Gastroesophageal sphincter (tissue), 3 donors: Measurements from ENCODE around the gene MYO3B.

Experiments
- POLR2A ChIP-seq, 2 donors: fragments of 450-650 bp; IDR thresholded peaks; one replicate each; pipeline ENCODE4 v1.6.1; 2017; ENCODE audit warnings: antibody characterized with exemption in 2 of 2, mild to moderate bottlenecking in 2 of 2, moderate library complexity in 1 of 2
- POLR2AphosphoS5 ChIP-seq: sonication (generic); formaldehyde crosslinking; IDR thresholded peaks from one replicate; pipeline ENCODE4 v1.6.1; 2017; ENCODE audit warnings: antibody characterized with exemption
- TF ChIP-seq, protein P1 (sequence below), 4 experiments: fragments of 200-600 bp in 2 of 4; fragments of 450-650 bp in 2 of 4; sonication (generic) in 1 of 4; IDR thresholded peaks; one replicate each; pipeline ENCODE4 v1.5.1; 2017 to 2019; ENCODE audit warnings: antibody characterized with exemption in 4 of 4, mild to moderate bottlenecking in 2 of 4, moderate library complexity in 2 of 4

DNA sequence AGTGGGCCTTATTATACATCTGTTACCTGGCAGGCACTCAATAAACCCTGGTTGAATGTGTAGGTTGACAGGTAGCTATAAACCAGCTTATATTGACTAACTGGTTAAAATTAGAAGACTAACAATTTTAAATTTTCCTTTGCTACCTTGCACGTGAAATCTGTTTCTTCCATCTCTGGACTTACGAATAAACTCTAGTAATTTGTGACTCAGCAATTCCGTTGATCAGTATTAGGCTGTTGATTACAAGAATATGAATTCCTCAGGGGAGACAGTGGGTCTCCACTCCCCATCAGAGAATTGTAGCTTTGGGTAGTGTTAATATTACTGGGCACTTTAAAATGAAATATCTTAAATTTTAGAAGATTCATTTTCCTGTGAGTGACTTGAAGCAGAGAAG lies 399.4 kb downstream of the MYO3B start:
- TF ChIP-seq, protein P1, sequence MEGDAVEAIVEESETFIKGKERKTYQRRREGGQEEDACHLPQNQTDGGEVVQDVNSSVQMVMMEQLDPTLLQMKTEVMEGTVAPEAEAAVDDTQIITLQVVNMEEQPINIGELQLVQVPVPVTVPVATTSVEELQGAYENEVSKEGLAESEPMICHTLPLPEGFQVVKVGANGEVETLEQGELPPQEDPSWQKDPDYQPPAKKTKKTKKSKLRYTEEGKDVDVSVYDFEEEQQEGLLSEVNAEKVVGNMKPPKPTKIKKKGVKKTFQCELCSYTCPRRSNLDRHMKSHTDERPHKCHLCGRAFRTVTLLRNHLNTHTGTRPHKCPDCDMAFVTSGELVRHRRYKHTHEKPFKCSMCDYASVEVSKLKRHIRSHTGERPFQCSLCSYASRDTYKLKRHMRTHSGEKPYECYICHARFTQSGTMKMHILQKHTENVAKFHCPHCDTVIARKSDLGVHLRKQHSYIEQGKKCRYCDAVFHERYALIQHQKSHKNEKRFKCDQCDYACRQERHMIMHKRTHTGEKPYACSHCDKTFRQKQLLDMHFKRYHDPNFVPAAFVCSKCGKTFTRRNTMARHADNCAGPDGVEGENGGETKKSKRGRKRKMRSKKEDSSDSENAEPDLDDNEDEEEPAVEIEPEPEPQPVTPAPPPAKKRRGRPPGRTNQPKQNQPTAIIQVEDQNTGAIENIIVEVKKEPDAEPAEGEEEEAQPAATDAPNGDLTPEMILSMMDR (IDR thresholded peaks at IDR 0.05), result no peak
- TF ChIP-seq POLR2AphosphoS5 (no peak), POLR2A (IDR thresholded peaks at IDR 0.05) (no peak)
